CD14-positive monocyte (primary cell): ENCODE data around the gene AOC1. TPM values are rescaled to one million over a fixed set of nuclear protein-coding genes. Genes with fewer than 3 reads are reported as not detected.

Experiments used
- DNase-seq, 3 donors: peaks; one replicate each; pipeline ENCODE4 v3.0.0-alpha.2; 2011 to 2022
- H2AFZ ChIP-seq: 2 replicates; pipeline ENCODE4 v1.6.0; 2012; ENCODE audit warnings: mild to moderate bottlenecking, low read depth, low read length, inconsistent platforms; ENCODE audit not compliant: insufficient read depth, poor library complexity, severe bottlenecking
- H3K27ac ChIP-seq, 2 donors: 1 replicate in 1 of 2; 2 replicates in 1 of 2; pipeline ENCODE4 v1.5.1; 2012 to 2013; ENCODE audit warnings: low read length in 2 of 2, control low read depth in 1 of 2, inconsistent platforms in 1 of 2, low read depth in 1 of 2, mild to moderate bottlenecking in 1 of 2
- H3K27me3 ChIP-seq, 2 donors: one replicate each; pipeline versions ENCODE4 v1.6.0 to v1.6.1; 2011 to 2013; ENCODE audit warnings: low read length in 2 of 2; ENCODE audit not compliant: control insufficient read depth in 2 of 2, insufficient read depth in 2 of 2
- H3K36me3 ChIP-seq, 2 donors: replicated peaks in 1 of 2; 1 replicate in 1 of 2; 2 replicates in 1 of 2; pipeline versions ENCODE4 v1.5.1 to v1.6.1; 2012 to 2013; ENCODE audit warnings: low read length in 2 of 2, control low read depth in 1 of 2, inconsistent platforms in 1 of 2, mild to moderate bottlenecking in 1 of 2; ENCODE audit not compliant: insufficient read depth in 2 of 2, control insufficient read depth in 1 of 2
- H3K4me1 ChIP-seq, 2 donors: 1 replicate in 1 of 2; 2 replicates in 1 of 2; pipeline versions ENCODE4 v1.5.1 to v1.6.1; 2012 to 2013; ENCODE audit warnings: low read length in 2 of 2, control low read depth in 1 of 2, inconsistent platforms in 1 of 2, mild to moderate bottlenecking in 1 of 2, moderate library complexity in 1 of 2; ENCODE audit not compliant: insufficient read depth in 2 of 2, control insufficient read depth in 1 of 2
- H3K4me2 ChIP-seq: replicated peaks from 2 replicates; pipeline ENCODE3; 2012; ENCODE audit warnings: low read length, moderate library complexity, mild to moderate bottlenecking; ENCODE audit not compliant: poor library complexity, severe bottlenecking; ENCODE audit errors: extremely low read depth
- H3K4me3 ChIP-seq, 3 experiments: fragments of 200-600 bp in 1 of 3; sonication (generic) in 1 of 3; replicated peaks in 1 of 3; 1 replicate in 2 of 3; 2 replicates in 1 of 3; pipeline ENCODE4 v1.5.1; 2011 to 2013; ENCODE audit warnings: low read length in 3 of 3, mild to moderate bottlenecking in 3 of 3, control low read depth in 2 of 3, low read depth in 2 of 3, inconsistent platforms in 1 of 3, moderate library complexity in 1 of 3
- H3K79me2 ChIP-seq: 2 replicates; pipeline ENCODE4 v1.6.0; 2012; ENCODE audit warnings: mild to moderate bottlenecking, control low read depth, inconsistent platforms, low read length, moderate library complexity; ENCODE audit not compliant: insufficient read depth
- H3K9ac ChIP-seq: 2 replicates; pipeline ENCODE4 v1.6.0; 2017; ENCODE audit warnings: low read length, mild to moderate bottlenecking; ENCODE audit not compliant: insufficient read depth, poor library complexity, severe bottlenecking
- H3K9me3 ChIP-seq, 2 donors: replicated peaks in 1 of 2; 1 replicate in 1 of 2; 2 replicates in 1 of 2; pipeline versions ENCODE4 v1.5.1 to v1.6.1; 2012 to 2013; ENCODE audit warnings: low read length in 2 of 2, control low read depth in 1 of 2; ENCODE audit not compliant: control insufficient read depth in 1 of 2, insufficient read depth in 1 of 2
- H4K20me1 ChIP-seq: 2 replicates; pipeline ENCODE4 v1.6.0; 2012; ENCODE audit warnings: mild to moderate bottlenecking, low read length, control low read depth, moderate library complexity; ENCODE audit not compliant: insufficient read depth
- H3K27ac Mint-ChIP-seq, 7 donors: one replicate each; pipeline ENCODE4 v1.8.0; 2020; ENCODE audit warnings: mild to moderate bottlenecking in 7 of 7, mixed read lengths in 7 of 7, moderate library complexity in 6 of 7, inconsistent platforms in 2 of 7
- H3K27me3 Mint-ChIP-seq, 3 donors: one replicate each; pipeline ENCODE4 v1.8.0; 2021 to 2022; ENCODE audit warnings: low read depth in 3 of 3, mild to moderate bottlenecking in 3 of 3, mixed read lengths in 3 of 3, moderate library complexity in 3 of 3, inconsistent platforms in 1 of 3
- H3K36me3 Mint-ChIP-seq, 2 donors: one replicate each; pipeline ENCODE4 v1.8.0; 2020; ENCODE audit warnings: mixed read lengths in 2 of 2, inconsistent platforms in 1 of 2, mild to moderate bottlenecking in 1 of 2
- H3K4me1 Mint-ChIP-seq: one replicate; pipeline ENCODE4 v1.8.0; 2020; ENCODE audit warnings: mild to moderate bottlenecking, mixed read lengths
- H3K4me3 Mint-ChIP-seq, 2 donors: one replicate each; pipeline ENCODE4 v1.8.0; 2020; ENCODE audit warnings: mild to moderate bottlenecking in 2 of 2, mixed read lengths in 2 of 2, moderate library complexity in 1 of 2
- H3K9me3 Mint-ChIP-seq, 7 donors: one replicate each; pipeline ENCODE4 v1.8.0; 2020 to 2022; ENCODE audit warnings: mixed read lengths in 7 of 7, mild to moderate bottlenecking in 6 of 7, moderate library complexity in 6 of 7, inconsistent platforms in 2 of 7
- WGBS: methylation state at CpG from one replicate; pipeline ENCODE4 v1.1.5; 2013; ENCODE audit warnings: missing lambda C conversion rate; ENCODE audit not compliant: insufficient coverage; 5-methylcytosine and 5-hydroxymethylcytosine counted together
- intact Hi-C, 2 donors: fragments of 100-400 bp; cut with micrococcal nuclease; formaldehyde crosslinking; loops; one replicate each; pipeline versions ENCODE4 v1.15.0 to v1.15.1; 2023
- polyA plus RNA-seq, 3 donors: library from polyadenylated mRNA; depleted of rRNA in 1 of 3; unstranded in 2 of 3; stranded (reverse) in 1 of 3; fragments of 300-500 nt in 2 of 3; fragments of >200 nt in 1 of 3; fragmentation: Illumina TruSeq in 2 of 3; gene quantifications; 1 replicate in 2 of 3; 2 replicates in 1 of 3; pipeline ENCODE4 v1.2.3, GENCODE V29; 2012 to 2021
- TF ChIP-seq, protein P1 (sequence below): fragments of 200-600 bp; IDR thresholded peaks from one replicate; pipeline ENCODE4 v1.8.0; 2022; ENCODE audit warnings: antibody characterized with exemption, mild to moderate bottlenecking

The AOC1 gene
- polyA plus RNA-seq, 3 donors: 0.16 to 0.31 TPM; not detected in 1

DNA sequence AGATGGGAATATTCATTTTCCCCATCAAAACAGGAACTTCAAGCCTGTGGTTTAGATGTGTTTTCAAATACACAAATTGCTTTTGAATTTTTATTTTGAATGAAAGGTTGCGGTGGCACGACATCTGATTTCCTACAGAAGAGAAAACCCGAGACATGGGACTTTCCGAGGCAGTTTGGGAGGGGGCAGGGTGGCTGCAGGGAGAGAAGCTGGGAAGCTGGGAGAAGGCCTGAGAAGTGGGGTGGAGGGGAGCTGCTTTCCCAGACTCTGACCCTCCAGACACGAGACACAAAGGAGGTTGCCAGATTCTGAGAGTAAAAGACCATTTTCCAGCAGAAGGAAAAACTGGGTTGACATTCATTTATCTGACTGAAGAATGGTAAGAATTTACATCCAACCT, 32.2 kb upstream of the AOC1 start:
- no peaks in the 10 kb centered on the region for H4K20me1 ChIP-seq

DNA sequence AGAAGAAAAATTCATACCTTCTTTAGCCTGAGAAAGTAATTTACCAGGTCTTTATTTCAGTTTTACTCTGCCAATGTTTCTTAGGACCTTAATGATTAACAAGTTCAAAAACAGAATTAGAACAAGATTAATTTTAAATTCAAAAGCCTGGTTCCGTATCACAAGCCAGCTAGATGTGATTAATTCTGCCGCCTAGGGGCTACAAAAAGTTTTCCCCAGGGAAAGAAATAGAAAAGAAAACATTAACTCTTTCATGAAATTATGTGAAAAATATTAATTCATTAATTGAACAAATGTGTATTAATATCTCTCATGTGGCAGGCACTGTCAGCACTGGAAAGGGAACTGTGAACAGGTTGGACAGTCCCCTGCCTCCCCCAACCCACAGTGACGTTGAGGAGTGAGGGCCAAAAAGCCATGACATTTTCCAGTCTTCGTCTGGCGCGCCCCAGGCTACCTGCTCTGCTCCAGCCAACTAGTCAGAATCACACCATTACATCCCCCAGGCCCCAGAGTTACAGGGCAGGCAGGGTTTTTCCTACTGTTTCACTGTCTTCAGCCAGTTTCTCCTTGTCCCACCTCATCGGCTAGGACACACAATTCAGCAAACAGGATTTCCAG, 31.6 kb upstream of the AOC1 start:
- Mint-ChIP-seq H3K4me3 (no peak overlapping the region), H3K27me3 (peaks cover 7 to 14% (median 12%) of the 10 kb centered on the region in 3 donors), H3K36me3 (no peaks in the 10 kb centered on the region), H3K9me3 (peaks cover 6 to 22% (median 18%) of the 10 kb centered on the region in 7 donors), H3K27ac (no peak overlapping the region), H3K4me1 (no peaks in the 10 kb centered on the region)
- Histone ChIP-seq H3K9me3 (peaks cover 3 to 5% of the 10 kb centered on the region in 2 donors), H3K79me2 (no peaks in the 10 kb centered on the region), H3K4me1 (no peaks in the 10 kb centered on the region), H3K9ac (no peak overlapping the region), H4K20me1 (no peaks in the 10 kb centered on the region), H2AFZ (no peak overlapping the region), H3K27me3 (peaks cover 0 to 11% of the 10 kb centered on the region in 2 donors), H3K4me3 (no peak overlapping the region), H3K36me3 (no peaks in the 10 kb centered on the region), H3K4me2 (no peak overlapping the region), H3K27ac (no peak overlapping the region)
- WGBS: 100% methylated on average over 4 of the region's 7 CpGs
- intact Hi-C loops: no loop called here
- TF ChIP-seq, protein P1, sequence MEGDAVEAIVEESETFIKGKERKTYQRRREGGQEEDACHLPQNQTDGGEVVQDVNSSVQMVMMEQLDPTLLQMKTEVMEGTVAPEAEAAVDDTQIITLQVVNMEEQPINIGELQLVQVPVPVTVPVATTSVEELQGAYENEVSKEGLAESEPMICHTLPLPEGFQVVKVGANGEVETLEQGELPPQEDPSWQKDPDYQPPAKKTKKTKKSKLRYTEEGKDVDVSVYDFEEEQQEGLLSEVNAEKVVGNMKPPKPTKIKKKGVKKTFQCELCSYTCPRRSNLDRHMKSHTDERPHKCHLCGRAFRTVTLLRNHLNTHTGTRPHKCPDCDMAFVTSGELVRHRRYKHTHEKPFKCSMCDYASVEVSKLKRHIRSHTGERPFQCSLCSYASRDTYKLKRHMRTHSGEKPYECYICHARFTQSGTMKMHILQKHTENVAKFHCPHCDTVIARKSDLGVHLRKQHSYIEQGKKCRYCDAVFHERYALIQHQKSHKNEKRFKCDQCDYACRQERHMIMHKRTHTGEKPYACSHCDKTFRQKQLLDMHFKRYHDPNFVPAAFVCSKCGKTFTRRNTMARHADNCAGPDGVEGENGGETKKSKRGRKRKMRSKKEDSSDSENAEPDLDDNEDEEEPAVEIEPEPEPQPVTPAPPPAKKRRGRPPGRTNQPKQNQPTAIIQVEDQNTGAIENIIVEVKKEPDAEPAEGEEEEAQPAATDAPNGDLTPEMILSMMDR: no peak
- no peak for DNase-seq

More for the DNA sequence above, 32.2 kb upstream of the AOC1 start:
- no peak overlapping the region for H3K27ac Mint-ChIP-seq
- no peaks in the 10 kb centered on the region for H3K36me3 Mint-ChIP-seq
- Histone ChIP-seq H3K36me3 (no peaks in the 10 kb centered on the region), H2AFZ (no peak overlapping the region), H3K4me2 (no peak overlapping the region), H3K27ac (no peak overlapping the region), H3K9me3 (peaks cover 6 to 7% of the 10 kb centered on the region in 2 donors), H3K27me3 (peaks cover 0 to 11% of the 10 kb centered on the region in 2 donors), H3K4me3 (no peak overlapping the region), H3K79me2 (no peaks in the 10 kb centered on the region), H3K9ac (no peak overlapping the region), H3K4me1 (no peaks in the 10 kb centered on the region)
- H3K4me1 Mint-ChIP-seq: no peaks in the 10 kb centered on the region
- TF ChIP-seq, protein P1: no peak
- no peak overlapping the region for H3K4me3 Mint-ChIP-seq
- H3K27me3 Mint-ChIP-seq: peaks cover 9 to 12% (median 9%) of the 10 kb centered on the region in 3 donors
- WGBS: 88% methylated on average over 4 of the region's 5 CpGs
- H3K9me3 Mint-ChIP-seq: peaks cover 12 to 25% (median 24%) of the 10 kb centered on the region in 7 donors
- intact Hi-C loops: no loop called here
- no peak for DNase-seq
